Neural progenitor cell (in vitro differentiated cells): ENCODE results near the gene CCDC33. TPM values are rescaled to one million over a fixed set of nuclear protein-coding genes. Genes with fewer than 3 reads are reported as not detected.
A peak's percentile ranks its signal among the peaks of the same experiment; 100 is the strongest.
"Not testable (repeated sequence)": the region's sequence is repeated elsewhere in the genome, so short reads cannot be mapped to it uniquely, and the experiment has no call there.

ENCODE experiments used
- DNase-seq: peaks from one replicate; pipeline ENCODE4 v3.0.0-alpha.2; 2016; ENCODE audit warnings: low spot score
- H2AFZ ChIP-seq: fragments of 200-600 bp; sonication (generic); replicated peaks from 2 replicates; pipeline ENCODE4 v1.6.1; 2016; ENCODE audit warnings: antibody characterized with exemption
- H3F3A ChIP-seq: fragments of 200-600 bp; sonication (generic); 2 replicates; pipeline ENCODE4 v1.6.1; 2016; ENCODE audit warnings: antibody characterized with exemption, low read depth
- H3K27ac ChIP-seq: fragments of 200-600 bp; sonication (generic); 2 replicates; pipeline ENCODE4 v1.5.1; 2016; ENCODE audit warnings: mild to moderate bottlenecking
- H3K27me3 ChIP-seq: fragments of 200-600 bp; sonication (generic); 2 replicates; pipeline ENCODE4 v1.6.1; 2016; ENCODE audit warnings: mild to moderate bottlenecking, moderate library complexity
- H3K36me3 ChIP-seq: fragments of 200-600 bp; sonication (generic); 2 replicates; pipeline ENCODE4 v1.5.1; 2016
- H3K4me1 ChIP-seq: fragments of 200-600 bp; sonication (generic); 2 replicates; pipeline ENCODE4 v1.6.1; 2016; ENCODE audit warnings: mixed run types
- H3K4me2 ChIP-seq: fragments of 200-600 bp; sonication (generic); 2 replicates; pipeline ENCODE4 v1.6.1; 2016
- H3K4me3 ChIP-seq: fragments of 200-600 bp; sonication (generic); 2 replicates; pipeline ENCODE4 v1.5.1; 2016
- H3K79me2 ChIP-seq: fragments of 200-600 bp; sonication (generic); 2 replicates; pipeline ENCODE4 v1.6.1; 2016; ENCODE audit warnings: low read depth
- H3K9ac ChIP-seq: fragments of 200-600 bp; sonication (generic); 2 replicates; pipeline ENCODE4 v1.6.1; 2016
- H3K9me3 ChIP-seq: fragments of 200-600 bp; sonication (generic); 2 replicates; pipeline ENCODE4 v1.5.1; 2016; ENCODE audit warnings: low read depth
- H4K20me1 ChIP-seq: fragments of 200-600 bp; sonication (generic); 2 replicates; pipeline ENCODE4 v1.6.1; 2016; ENCODE audit warnings: low read depth
- H3K27ac Mint-ChIP-seq: 3 replicates; pipeline ENCODE4 v1.8.0; 2021; ENCODE audit warnings: mixed read lengths
- H3K27me3 Mint-ChIP-seq: 2 replicates; pipeline ENCODE4 v1.8.0; 2022; ENCODE audit warnings: low read depth, mild to moderate bottlenecking, inconsistent platforms, moderate library complexity, mixed read lengths; ENCODE audit not compliant: insufficient read depth
- H3K36me3 Mint-ChIP-seq: 3 replicates; pipeline ENCODE4 v1.8.0; 2021; ENCODE audit warnings: mixed read lengths
- H3K4me1 Mint-ChIP-seq: 3 replicates; pipeline ENCODE4 v1.8.0; 2021; ENCODE audit warnings: mixed read lengths
- H3K4me3 Mint-ChIP-seq: 3 replicates; pipeline ENCODE4 v1.8.0; 2021; ENCODE audit warnings: mild to moderate bottlenecking, moderate library complexity, mixed read lengths
- H3K9me3 Mint-ChIP-seq: 3 replicates; pipeline ENCODE4 v1.8.0; 2020; ENCODE audit warnings: mixed read lengths
- CTCF ChIP-seq: fragments of 200-600 bp; sonication (generic); IDR thresholded peaks from 2 replicates; pipeline ENCODE4 v1.5.1; 2017; ENCODE audit warnings: antibody characterized with exemption, mild to moderate bottlenecking
- EZH2 ChIP-seq: fragments of 200-600 bp; sonication (generic); IDR thresholded peaks from 2 replicates; pipeline ENCODE4 v1.6.1; 2017; ENCODE audit warnings: antibody characterized with exemption, mild to moderate bottlenecking, moderate library complexity
- EZH2phosphoT487 ChIP-seq: fragments of 200-600 bp; sonication (generic); IDR thresholded peaks from 2 replicates; pipeline ENCODE4 v1.6.1; 2017; ENCODE audit warnings: antibody characterized with exemption
- total RNA-seq: library from RNA; depleted of rRNA; stranded (reverse); fragments of >200 nt; gene quantifications from 2 replicates; pipeline ENCODE4 v1.2.3, GENCODE V29; 2015; ENCODE audit warnings: low replicate concordance

CCDC33 gene
- total RNA-seq, 1 donor from 2014 or later: not detected

- not testable (repeated sequence) for H3K27ac Mint-ChIP-seq, H2AFZ ChIP-seq, H3K36me3 ChIP-seq, H3K27ac ChIP-seq, H3K4me1 Mint-ChIP-seq, H3K9ac ChIP-seq, H3F3A ChIP-seq, H3K27me3 Mint-ChIP-seq, DNase-seq, H3K4me3 Mint-ChIP-seq, H3K36me3 Mint-ChIP-seq, H3K4me3 ChIP-seq, H4K20me1 ChIP-seq, H3K9me3 ChIP-seq, H3K79me2 ChIP-seq, H3K4me2 ChIP-seq
- Histone ChIP-seq H3K27me3 (peaks cover 13% of the 10 kb centered on the region), H3K4me1 (peaks cover 10% of the 10 kb centered on the region)
- H3K9me3 Mint-ChIP-seq: peaks cover 17% of the 10 kb centered on the region
Observed at GRCh38 chr15:74357514-74357913, 121.4 kb downstream of the CCDC33 start.

GRCh38 chr15:74359376-74359775, 123.2 kb downstream of the CCDC33 start:
- not testable (repeated sequence) for H3K9me3 Mint-ChIP-seq, H3K4me3 Mint-ChIP-seq, H3K4me3 ChIP-seq, H4K20me1 ChIP-seq, H3K36me3 Mint-ChIP-seq, H3K9me3 ChIP-seq, DNase-seq, H3K4me2 ChIP-seq, H3K36me3 ChIP-seq, H3K27me3 Mint-ChIP-seq, H3K4me1 Mint-ChIP-seq, H3K27ac Mint-ChIP-seq, H3K9ac ChIP-seq, H3K27ac ChIP-seq, H3K79me2 ChIP-seq, H3F3A ChIP-seq, H2AFZ ChIP-seq
- Histone ChIP-seq H3K4me1 (peaks cover 10% of the 10 kb centered on the region), H3K27me3 (peaks cover 24% of the 10 kb centered on the region)

GRCh38 chr15:74360855-74361254, 124.7 kb downstream of the CCDC33 start:
- H3K27me3 Mint-ChIP-seq: peaks cover 15% of the 10 kb centered on the region
- H3K4me2 ChIP-seq, H3K36me3 Mint-ChIP-seq, H3K4me1 Mint-ChIP-seq, H4K20me1 ChIP-seq, H3K27ac ChIP-seq, H3K79me2 ChIP-seq, H3K9me3 ChIP-seq, H3K4me3 ChIP-seq, H3F3A ChIP-seq, H3K9me3 Mint-ChIP-seq, H2AFZ ChIP-seq, DNase-seq, H3K9ac ChIP-seq, H3K36me3 ChIP-seq, H3K27ac Mint-ChIP-seq, H3K4me3 Mint-ChIP-seq: not testable (repeated sequence)
- Histone ChIP-seq H3K4me1 (peaks cover 17% of the 10 kb centered on the region), H3K27me3 (peaks cover 39% of the 10 kb centered on the region)

- H2AFZ ChIP-seq: no peak overlapping the region
- no peaks in the 10 kb centered on the region for H3K9me3 ChIP-seq
- H3K36me3 ChIP-seq: no peaks in the 10 kb centered on the region
- peaks cover 56% of the 10 kb centered on the region for H3K27me3 ChIP-seq
- peaks cover 17% of the 10 kb centered on the region for H3K4me1 ChIP-seq
- no peak overlapping the region for H3K4me2 ChIP-seq
- H3K4me3 ChIP-seq: no peak overlapping the region
- Mint-ChIP-seq H3K27ac (no peak overlapping the region), H3K27me3 (peaks cover 15% of the 10 kb centered on the region), H3K9me3 (no peaks in the 10 kb centered on the region), H3K4me3 (no peak overlapping the region), H3K36me3 (no peaks in the 10 kb centered on the region), H3K4me1 (peaks cover 4% of the 10 kb centered on the region)
- peaks cover 8% of the 10 kb centered on the region for H3F3A ChIP-seq
- no peaks in the 10 kb centered on the region for H4K20me1 ChIP-seq
- no peak overlapping the region for H3K9ac ChIP-seq
- H3K27ac ChIP-seq: no peak overlapping the region
- H3K79me2 ChIP-seq: no peaks in the 10 kb centered on the region
- no peak for TF ChIP-seq CTCF
- no peak for TF ChIP-seq EZH2
- no peak for TF ChIP-seq EZH2phosphoT487
- DNase-seq: no peak
Observed at GRCh38 chr15:74362482-74362881, 126.4 kb downstream of the CCDC33 start.

- Histone ChIP-seq H3K36me3 (no peaks in the 10 kb centered on the region), H3K4me3 (peak overlapping the region; percentile 59), H3K9ac (no peak overlapping the region), H3K27me3 (peaks cover 73% of the 10 kb centered on the region), H3K4me1 (peaks cover 8% of the 10 kb centered on the region), H3K9me3 (no peaks in the 10 kb centered on the region), H4K20me1 (no peaks in the 10 kb centered on the region), H3K27ac (no peak overlapping the region), H3F3A (peaks cover 8% of the 10 kb centered on the region), H3K79me2 (no peaks in the 10 kb centered on the region), H2AFZ (peak overlapping the region; percentile 99), H3K4me2 (peak overlapping the region; percentile 94)
- Mint-ChIP-seq H3K4me1 (peaks cover 13% of the 10 kb centered on the region), H3K27me3 (peaks cover 19% of the 10 kb centered on the region), H3K36me3 (no peaks in the 10 kb centered on the region), H3K9me3 (no peaks in the 10 kb centered on the region), H3K27ac (peak overlapping the region; percentile 13), H3K4me3 (peak overlapping the region; percentile 81)
- TF ChIP-seq EZH2phosphoT487: no peak
- no peak for TF ChIP-seq EZH2
- TF ChIP-seq CTCF: no peak
- DNase-seq: no peak
Observed at GRCh38 chr15:74364936-74365597, 128.9 kb downstream of the CCDC33 start.
